Measurements from ENCODE around the gene VAV1.
A peak's percentile ranks its signal among the peaks of the same experiment; 100 is the strongest.
"Not testable (repeated sequence)": the region's sequence is repeated elsewhere in the genome, so short reads cannot be mapped to it uniquely, and the experiment has no call there.

Gene VAV1

DNA sequence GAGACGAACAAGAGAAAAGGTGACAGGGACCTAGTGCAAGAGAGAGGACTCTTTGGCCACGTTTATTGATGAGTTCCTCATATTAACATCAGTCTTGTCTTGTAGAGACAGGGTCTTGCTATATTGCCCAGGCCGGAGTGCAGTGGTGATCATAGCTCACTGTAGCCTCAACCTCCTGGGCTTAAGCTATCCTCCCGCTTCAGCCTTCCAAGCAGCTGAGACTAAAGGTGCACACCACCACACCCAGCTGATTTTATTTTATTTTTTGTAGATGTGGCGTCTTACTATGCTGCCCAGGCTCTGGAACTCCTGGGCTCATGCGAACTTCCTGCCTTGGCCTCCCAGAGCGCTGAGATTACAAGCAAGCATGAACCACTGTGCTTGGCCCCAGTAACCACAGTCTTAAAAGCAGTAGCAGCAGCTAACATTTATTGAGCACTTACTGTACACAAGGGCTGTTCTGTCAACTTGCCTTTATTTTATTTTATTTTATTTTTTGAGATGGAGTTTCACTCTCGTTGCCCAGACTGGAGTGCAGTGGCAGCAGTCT is 4.2 kb upstream of the VAV1 start:
- TF ChIP-seq, protein P1, sequence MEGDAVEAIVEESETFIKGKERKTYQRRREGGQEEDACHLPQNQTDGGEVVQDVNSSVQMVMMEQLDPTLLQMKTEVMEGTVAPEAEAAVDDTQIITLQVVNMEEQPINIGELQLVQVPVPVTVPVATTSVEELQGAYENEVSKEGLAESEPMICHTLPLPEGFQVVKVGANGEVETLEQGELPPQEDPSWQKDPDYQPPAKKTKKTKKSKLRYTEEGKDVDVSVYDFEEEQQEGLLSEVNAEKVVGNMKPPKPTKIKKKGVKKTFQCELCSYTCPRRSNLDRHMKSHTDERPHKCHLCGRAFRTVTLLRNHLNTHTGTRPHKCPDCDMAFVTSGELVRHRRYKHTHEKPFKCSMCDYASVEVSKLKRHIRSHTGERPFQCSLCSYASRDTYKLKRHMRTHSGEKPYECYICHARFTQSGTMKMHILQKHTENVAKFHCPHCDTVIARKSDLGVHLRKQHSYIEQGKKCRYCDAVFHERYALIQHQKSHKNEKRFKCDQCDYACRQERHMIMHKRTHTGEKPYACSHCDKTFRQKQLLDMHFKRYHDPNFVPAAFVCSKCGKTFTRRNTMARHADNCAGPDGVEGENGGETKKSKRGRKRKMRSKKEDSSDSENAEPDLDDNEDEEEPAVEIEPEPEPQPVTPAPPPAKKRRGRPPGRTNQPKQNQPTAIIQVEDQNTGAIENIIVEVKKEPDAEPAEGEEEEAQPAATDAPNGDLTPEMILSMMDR (IDR thresholded peaks at IDR 0.05; ENCODE audit: control insufficient read depth, insufficient read depth, low read depth, low read length, missing control alignments) = no peak
- no peak overlapping the region for H3K4me3 ChIP-seq (ENCODE audit: control insufficient read depth, low read depth, low read length)
- no peak for DNase-seq (ENCODE audit: low read depth)

DNA sequence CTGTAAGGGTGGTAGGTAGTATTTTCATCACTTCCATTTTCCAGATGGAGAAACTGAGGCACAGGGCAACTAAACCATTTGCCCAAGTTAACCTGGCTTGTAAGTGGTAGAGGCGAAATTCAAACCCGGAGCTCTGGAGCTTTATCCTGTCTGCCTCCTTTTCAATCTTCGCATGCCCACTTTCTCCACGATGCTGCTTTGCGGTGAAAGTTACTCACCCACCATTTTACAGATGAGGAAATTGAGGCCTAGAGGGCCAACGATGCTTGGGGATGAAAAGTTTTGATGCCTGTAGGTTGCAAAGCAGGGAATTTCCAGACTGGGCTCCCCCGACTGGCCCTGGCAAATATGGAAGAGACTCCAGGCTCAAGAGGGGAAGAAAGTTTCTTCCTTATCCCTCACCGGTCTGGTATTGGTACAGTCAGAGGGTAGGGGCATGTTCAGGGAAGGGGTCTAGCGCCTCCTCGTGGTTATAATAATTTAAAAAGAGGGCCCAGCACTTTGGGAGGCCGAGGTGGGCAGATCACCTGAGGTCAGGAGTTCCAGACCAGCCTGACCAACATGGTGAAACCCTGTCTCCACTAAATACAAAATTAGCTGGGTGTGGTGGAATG is 3.4 kb upstream of the VAV1 start:
- no peak for DNase-seq (ENCODE audit: low read depth)
- H3K4me3 ChIP-seq (ENCODE audit: control insufficient read depth, low read depth, low read length) = no peak overlapping the region

DNA sequence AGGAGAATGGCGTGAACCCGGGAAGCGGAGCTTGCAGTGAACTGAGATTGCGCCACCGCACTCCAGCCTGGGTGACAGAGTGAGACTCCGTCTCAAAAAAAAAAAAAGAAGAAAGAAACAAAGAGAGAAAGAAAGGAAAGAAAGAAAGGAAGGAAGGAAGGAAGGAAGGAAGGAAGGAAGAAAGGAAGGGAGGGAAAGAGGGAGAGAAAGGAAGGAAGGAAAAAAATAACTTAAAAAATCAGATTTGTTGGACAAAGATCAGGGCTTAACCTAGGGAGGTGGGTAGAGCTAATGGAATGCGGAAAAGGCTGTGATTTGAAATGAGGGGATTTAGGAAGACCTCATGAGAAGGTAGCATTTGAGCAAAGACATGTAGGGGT is 870 bp upstream of the VAV1 start:
- not testable (repeated sequence) for H3K4me3 ChIP-seq (ENCODE audit: control insufficient read depth, low read depth, low read length); DNase-seq (ENCODE audit: low read depth)

More for the DNA sequence above, 3.4 kb upstream of the VAV1 start:
- TF ChIP-seq, protein P1 (IDR thresholded peaks at IDR 0.05; ENCODE audit: control insufficient read depth, insufficient read depth, low read depth, low read length, missing control alignments) = peak; percentile 23

DNA sequence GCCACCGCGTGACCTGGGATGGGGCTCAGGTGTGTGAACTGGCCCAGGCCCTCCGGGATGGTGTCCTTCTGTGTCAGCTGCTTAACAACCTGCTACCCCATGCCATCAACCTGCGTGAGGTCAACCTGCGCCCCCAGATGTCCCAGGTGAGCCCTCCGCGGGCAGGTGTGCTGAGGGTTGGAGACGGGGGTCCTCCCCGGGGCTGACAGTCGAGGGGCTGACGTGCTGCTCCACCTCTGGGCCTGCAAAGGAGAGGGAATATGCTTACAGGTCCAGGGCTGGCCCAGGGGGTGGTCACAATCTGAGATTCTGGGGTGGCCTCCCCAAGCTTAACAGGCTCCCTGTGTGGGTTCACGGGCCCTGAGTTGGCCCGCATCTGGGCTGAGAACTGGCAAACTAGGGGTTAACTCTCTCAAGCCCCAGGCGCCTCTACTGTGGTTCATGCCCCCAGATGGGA is 386 bp downstream of the VAV1 start:
- TF ChIP-seq, protein P1 (IDR thresholded peaks at IDR 0.05; ENCODE audit: control insufficient read depth, insufficient read depth, low read depth, low read length, missing control alignments) = no peak
- no peak overlapping the region for H3K4me3 ChIP-seq (ENCODE audit: control insufficient read depth, low read depth, low read length)
- no peak for DNase-seq (ENCODE audit: low read depth)

DNA sequence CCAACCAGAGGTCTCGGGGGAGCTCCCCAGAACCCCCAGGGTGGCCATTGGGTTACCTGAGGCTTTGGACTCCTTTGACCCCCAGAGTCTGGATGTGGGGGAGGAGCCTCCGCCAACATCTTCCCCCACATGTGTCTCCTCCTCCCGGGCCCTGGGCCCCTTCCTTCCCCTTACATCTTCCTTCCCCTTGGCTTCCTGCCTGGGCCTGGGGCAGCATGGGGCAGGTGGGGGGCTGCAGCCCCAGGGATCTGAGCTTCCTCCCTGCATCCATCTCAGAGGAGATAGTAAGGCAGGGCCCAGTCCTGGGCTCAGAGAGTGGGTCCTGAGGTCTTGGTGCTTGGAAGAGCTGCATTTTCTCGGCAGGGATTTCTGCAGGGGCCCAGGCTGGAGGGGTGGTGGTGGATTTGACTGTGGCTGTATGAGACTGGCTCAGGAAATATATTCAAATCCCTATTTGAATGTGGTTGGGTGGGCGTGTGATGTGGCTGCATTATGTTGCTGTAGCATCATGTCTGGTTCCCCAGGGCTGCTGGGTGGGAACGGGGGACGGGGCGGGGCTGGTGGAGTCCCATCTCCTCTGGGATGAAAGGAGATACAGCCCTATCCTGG is 919 bp downstream of the VAV1 start:
- no peak for DNase-seq (ENCODE audit: low read depth)
- no peak overlapping the region for H3K4me3 ChIP-seq (ENCODE audit: control insufficient read depth, low read depth, low read length)
- TF ChIP-seq, protein P1 (IDR thresholded peaks at IDR 0.05; ENCODE audit: control insufficient read depth, insufficient read depth, low read depth, low read length, missing control alignments) = no peak

DNA sequence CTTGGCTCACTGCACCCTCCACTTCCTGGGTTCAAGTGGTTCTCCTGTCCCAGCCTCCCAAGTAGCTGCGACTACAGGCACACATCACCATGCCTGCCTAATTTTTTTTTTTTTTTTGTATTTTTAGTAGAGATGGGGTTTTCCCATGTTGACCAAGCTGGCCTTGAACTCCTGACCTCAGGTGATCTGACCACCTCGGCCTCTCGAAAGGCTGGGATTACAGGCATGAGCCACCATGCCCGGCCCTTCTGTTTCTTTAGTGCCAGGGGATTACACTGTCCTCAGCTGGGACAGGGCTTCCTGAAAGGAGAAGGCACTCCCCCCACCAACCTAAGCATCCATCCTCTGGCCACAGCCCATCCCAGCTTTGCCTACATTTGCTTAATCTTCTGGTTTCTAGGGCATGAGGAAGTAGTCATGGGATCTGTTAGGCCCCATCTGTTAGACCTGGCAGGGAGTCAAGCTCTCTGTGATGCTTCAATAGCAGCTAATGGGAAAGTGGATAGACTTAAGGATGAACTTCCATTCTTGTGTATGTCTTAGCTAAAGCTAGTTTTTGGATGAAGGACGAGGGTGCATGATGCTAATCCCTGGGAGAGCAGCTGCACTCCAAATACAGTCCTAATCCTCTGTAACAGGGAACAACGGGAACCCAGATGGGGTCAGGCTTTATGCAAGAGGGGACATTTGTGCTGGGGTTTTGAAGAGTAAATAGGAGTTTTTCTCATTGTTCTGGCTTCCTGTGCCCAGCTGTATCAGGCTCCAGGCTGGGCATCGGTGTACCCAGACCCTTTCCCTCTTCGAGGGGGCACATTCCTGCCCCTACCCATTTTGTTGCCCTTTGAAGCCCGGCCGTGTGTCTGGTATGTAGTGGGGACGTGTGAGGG is 2.6 kb downstream of the VAV1 start:
- TF ChIP-seq, protein P1 (IDR thresholded peaks at IDR 0.05; ENCODE audit: control insufficient read depth, insufficient read depth, low read depth, low read length, missing control alignments) = no peak
- no peak for DNase-seq (ENCODE audit: low read depth)
- H3K4me3 ChIP-seq (ENCODE audit: control insufficient read depth, low read depth, low read length) = no peak overlapping the region

DNA sequence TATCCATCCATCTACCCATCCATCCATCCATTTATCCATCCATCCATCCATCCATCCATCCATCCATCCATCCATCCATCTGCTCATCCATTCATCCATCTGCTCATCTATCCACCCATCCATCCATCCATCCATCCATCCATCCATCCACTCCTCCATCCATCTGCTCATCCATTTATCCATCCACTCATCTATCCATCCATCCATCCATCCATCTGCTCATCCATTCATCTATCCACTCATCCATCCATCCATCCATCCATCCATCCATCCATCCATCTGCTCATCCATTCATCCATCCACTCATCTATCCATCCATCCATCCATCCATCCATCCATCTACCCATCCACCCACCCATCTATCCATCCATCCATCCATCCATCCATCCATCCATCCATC is 3.5 kb downstream of the VAV1 start:
- not testable (repeated sequence) for H3K4me3 ChIP-seq (ENCODE audit: control insufficient read depth, low read depth, low read length); DNase-seq (ENCODE audit: low read depth)
